Thyroid gland (tissue), 4 donors: ENCODE data around the gene RASSF1.

Experiments used
- CTCF ChIP-seq, 6 experiments: fragments of 200-600 bp in 3 of 6; fragments of 450-650 bp in 3 of 6; sonication (generic) in 3 of 6; IDR thresholded peaks; one replicate each; pipeline ENCODE4 v1.5.1; 2016 to 2019; ENCODE audit warnings: antibody characterized with exemption in 6 of 6, mild to moderate bottlenecking in 2 of 6, inconsistent platforms in 1 of 6, moderate library complexity in 1 of 6
- POLR2A ChIP-seq, 2 donors: fragments of 450-650 bp; IDR thresholded peaks; one replicate each; pipeline ENCODE4 v1.6.1; 2017; ENCODE audit warnings: antibody characterized with exemption in 2 of 2, mild to moderate bottlenecking in 2 of 2, moderate library complexity in 1 of 2

- TF ChIP-seq CTCF (IDR thresholded peaks at IDR 0.05) (peak in 1 of 6 experiments; percentile 7), POLR2A (IDR thresholded peaks at IDR 0.05) (peak in 1 of 2 donors; percentile 82)
These were observed 12.5 kb downstream of the RASSF1 start, which contains the start of gene TUSC2 for GRCh38 chr3:50327943-50328691.
